ENCODE data around the gene CDKN3.
"Not testable (repeated sequence)": the region's sequence is repeated elsewhere in the genome, so short reads cannot be mapped to it uniquely, and the experiment has no call there.

Gene CDKN3

GRCh38 chr14:54370323-54371198, 26.2 kb upstream of the CDKN3 start:
- TF ChIP-seq CTCF (IDR thresholded peaks at IDR 0.05; ENCODE audit: low read depth, low read length, missing control alignments) = no peak
- DNase-seq (ENCODE audit: low read depth) = no peak
- no peak overlapping the region for H3K4me3 ChIP-seq (ENCODE audit: low read depth, low read length)

- no peak for TF ChIP-seq CTCF (IDR thresholded peaks at IDR 0.05; ENCODE audit: low read depth, low read length, missing control alignments)
- DNase-seq (ENCODE audit: low read depth) = no peak
- H3K4me3 ChIP-seq (ENCODE audit: low read depth, low read length) = no peak overlapping the region
These were observed 22.5 kb upstream of the CDKN3 start for GRCh38 chr14:54374117-54374884.

DNA sequence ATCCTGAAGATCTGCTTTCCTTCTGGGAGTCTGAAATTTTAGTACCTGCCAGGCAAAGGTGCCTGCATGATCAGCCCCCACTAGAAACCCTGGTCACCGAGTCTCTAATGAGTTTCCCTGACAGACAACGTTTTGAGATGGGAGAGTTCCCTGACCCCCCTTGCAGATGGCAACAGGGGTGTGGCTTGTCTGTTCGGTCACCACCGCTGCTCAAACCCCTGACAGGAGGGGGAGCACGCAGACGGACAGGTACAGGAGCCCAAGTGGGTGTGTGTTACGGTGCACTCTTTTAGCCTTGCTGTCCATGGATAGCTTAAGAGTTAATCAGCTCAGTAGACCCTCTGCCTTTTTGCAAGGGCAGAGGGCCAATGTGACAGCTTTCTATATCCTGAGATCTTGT, 19.3 kb upstream of the CDKN3 start:
- no peak for TF ChIP-seq CTCF (IDR thresholded peaks at IDR 0.05; ENCODE audit: low read depth, low read length, missing control alignments)
- no peak overlapping the region for H3K4me3 ChIP-seq (ENCODE audit: low read depth, low read length)
- DNase-seq (ENCODE audit: low read depth) = no peak

DNA sequence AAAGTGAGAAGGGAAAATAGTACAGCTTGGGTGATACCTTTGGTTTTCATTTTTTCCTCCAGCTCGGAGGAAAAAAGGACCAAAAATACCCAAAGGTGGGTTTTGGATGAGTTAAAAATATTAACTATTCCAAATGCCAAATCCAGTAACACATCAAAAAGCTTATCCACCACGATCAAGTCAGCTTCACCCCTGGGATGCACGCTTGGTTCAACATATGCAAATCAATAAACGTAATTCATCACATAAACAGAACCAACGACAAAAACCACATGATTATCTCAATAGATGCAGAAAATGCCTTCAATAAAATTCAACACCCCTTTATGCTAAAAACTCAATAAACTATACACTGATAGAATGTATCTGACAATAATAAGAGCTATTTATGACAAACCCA, 17.9 kb upstream of the CDKN3 start:
- DNase-seq (ENCODE audit: low read depth); H3K4me3 ChIP-seq (ENCODE audit: low read depth, low read length): not testable (repeated sequence)

DNA sequence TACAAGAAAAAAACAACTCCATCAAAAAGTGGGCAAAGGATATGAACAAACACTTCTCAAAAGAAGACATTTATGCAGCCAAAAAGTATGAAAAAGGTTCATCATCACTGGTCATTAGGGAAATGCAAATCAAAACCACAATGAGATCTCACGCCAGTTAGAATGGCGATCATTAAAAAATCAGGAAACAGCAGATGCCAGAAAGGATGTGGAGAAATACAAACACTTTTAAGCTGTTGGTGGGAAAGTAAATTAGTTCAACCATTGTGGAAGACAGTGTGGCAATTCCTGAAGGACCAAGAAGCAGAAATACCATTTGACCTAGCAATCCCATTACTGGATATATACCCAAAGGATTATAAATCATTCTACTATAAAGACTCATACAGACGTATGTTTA, 16.2 kb upstream of the CDKN3 start:
- DNase-seq (ENCODE audit: low read depth) = not testable (repeated sequence)

DNA sequence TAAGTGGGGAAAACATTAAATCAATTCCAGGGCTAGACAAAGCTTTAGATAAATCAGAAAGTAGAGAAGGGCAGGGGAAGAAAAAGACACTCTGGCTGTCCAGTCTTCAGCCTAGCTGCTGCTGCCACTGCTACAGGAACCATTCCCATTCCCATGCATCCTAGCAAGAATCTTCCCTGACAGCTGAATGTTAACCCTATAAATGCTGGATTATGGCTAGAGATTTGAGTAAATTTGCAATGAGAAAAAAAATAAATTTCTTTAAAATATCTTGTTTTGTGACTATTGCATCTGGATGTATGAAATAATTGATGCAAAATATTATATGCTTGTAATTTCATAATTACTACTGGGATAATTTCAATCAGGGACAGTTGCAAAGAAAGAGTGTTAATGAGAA, 15.0 kb upstream of the CDKN3 start:
- no peak for DNase-seq (ENCODE audit: low read depth)
- no peak for TF ChIP-seq CTCF (IDR thresholded peaks at IDR 0.05; ENCODE audit: low read depth, low read length, missing control alignments)
- H3K4me3 ChIP-seq (ENCODE audit: low read depth, low read length) = no peak overlapping the region

More for the DNA sequence above, 16.2 kb upstream of the CDKN3 start:
- H3K4me3 ChIP-seq (ENCODE audit: low read depth, low read length) = not testable (repeated sequence)

DNA sequence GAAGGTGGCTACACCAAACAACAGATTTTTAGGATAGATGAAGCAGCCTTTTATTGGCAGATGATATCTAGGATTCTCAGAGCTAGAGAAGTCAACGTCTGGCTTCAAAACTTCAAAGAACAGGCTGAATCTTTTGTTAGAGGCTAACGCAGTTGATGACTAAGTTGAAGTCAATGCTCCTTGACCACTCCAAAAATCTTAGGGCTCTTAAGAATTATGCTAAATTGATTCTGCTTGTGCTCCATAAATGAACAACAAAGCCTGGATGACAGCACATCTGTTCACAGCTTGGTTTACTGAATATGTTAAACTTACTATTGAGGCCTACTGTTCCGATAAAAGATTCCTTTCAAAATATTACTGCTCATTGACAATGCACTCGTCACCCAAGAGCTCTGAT, 13.0 kb upstream of the CDKN3 start:
- DNase-seq (ENCODE audit: low read depth) = no peak
- no peak for TF ChIP-seq CTCF (IDR thresholded peaks at IDR 0.05; ENCODE audit: low read depth, low read length, missing control alignments)
- H3K4me3 ChIP-seq (ENCODE audit: low read depth, low read length) = no peak overlapping the region

DNA sequence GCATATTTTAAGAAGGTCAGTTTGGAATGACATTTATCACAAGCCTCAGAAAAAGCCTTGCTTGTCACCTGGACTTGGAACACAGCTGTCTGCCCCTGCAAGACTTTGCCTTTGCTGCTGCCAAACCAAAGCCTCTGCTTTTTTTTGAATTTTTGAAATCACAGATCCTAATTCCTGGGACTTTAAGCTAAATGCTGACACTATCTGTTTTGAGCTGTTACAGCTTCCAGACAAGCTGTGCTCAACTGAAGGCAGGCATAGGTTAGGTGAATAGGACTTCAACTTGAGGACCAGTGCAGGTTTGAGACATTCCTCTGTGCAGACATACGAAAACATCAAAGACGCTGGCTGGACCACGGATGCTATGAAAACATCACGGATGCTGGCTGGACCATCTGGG, 11.3 kb upstream of the CDKN3 start:
- TF ChIP-seq CTCF (IDR thresholded peaks at IDR 0.05; ENCODE audit: low read depth, low read length, missing control alignments) = no peak
- H3K4me3 ChIP-seq (ENCODE audit: low read depth, low read length) = no peak overlapping the region
- DNase-seq (ENCODE audit: low read depth) = no peak

All from GM12864 (cell line).